SK-N-SH (cell line): ENCODE results near the gene MKRN2.

ENCODE experiments used
- CHD2 ChIP-seq: fragments of 150-350 bp; IDR thresholded peaks from 2 replicates; pipeline ENCODE4 v1.6.1; 2018; ENCODE audit warnings: low read length; ENCODE audit not compliant: partially characterized antibody
- EZH2phosphoT487 ChIP-seq: fragments of 200-600 bp; sonication (generic); IDR thresholded peaks from 2 replicates; pipeline ENCODE4 v1.6.1; 2017; ENCODE audit warnings: low read depth, mixed run types, mild to moderate bottlenecking, antibody characterized with exemption, moderate library complexity, borderline replicate concordance
- GABPA ChIP-seq: IDR thresholded peaks from 2 replicates; pipeline ENCODE4 v1.4.0; 2012; ENCODE audit warnings: low read depth, mild to moderate bottlenecking
- JUND ChIP-seq: IDR thresholded peaks from 2 replicates; pipeline ENCODE4 v1.4.0; 2012
- POLR2AphosphoS5 ChIP-seq: IDR thresholded peaks from 2 replicates; pipeline ENCODE4 v1.6.1; 2012; ENCODE audit warnings: low read depth, low read length
- RCOR1 ChIP-seq: fragments of 150-350 bp; IDR thresholded peaks from 2 replicates; pipeline ENCODE4 v1.6.1; 2017; ENCODE audit warnings: antibody characterized with exemption, low read length
- SIN3A ChIP-seq: IDR thresholded peaks from 2 replicates; pipeline ENCODE4 v1.6.1; 2012; ENCODE audit warnings: low read depth, mild to moderate bottlenecking, low read length, moderate library complexity, borderline replicate concordance
- SMC3 ChIP-seq: IDR thresholded peaks from 2 replicates; pipeline ENCODE4 v1.6.1; 2012; ENCODE audit warnings: low read depth, low read length, improper control_type of control experiment
- TAF1 ChIP-seq: IDR thresholded peaks from 2 replicates; pipeline ENCODE4 v1.6.1; 2012; ENCODE audit warnings: low read depth, mild to moderate bottlenecking, low read length, moderate library complexity, borderline replicate concordance
- TF ChIP-seq, protein P1 (sequence below): fragments of 200-600 bp; sonication (generic); IDR thresholded peaks from 2 replicates; pipeline ENCODE4 v1.6.1; 2017; ENCODE audit warnings: antibody characterized with exemption, mild to moderate bottlenecking, moderate library complexity
- TF ChIP-seq, protein P2 (sequence below): IDR thresholded peaks from 2 replicates; pipeline ENCODE4 v1.4.0; 2012; ENCODE audit warnings: low read depth
- TF ChIP-seq, protein P3 (sequence below): IDR thresholded peaks from 2 replicates; pipeline ENCODE4 v1.4.0; 2012; ENCODE audit warnings: low read depth, borderline replicate concordance

DNA sequence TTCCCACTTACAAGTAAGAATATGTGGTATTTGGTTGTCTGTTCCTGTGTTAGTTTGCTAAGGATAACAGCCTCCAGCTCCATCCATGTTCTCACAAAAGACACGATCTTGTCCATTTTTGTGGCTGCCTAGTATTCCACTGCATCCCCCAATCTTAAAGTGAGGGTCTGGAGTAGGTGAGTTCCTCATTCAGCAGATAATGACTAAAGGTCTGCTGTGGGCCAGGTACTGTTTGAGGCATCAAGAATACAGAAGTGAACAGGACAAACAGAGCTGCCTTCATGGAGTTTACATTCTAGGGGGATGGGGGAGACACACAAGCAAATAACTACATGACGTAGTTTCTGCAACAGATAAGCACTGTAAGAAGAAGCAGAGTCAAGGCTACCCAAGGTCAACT lies 35.9 kb upstream of the MKRN2 start:
- TF ChIP-seq CHD2 (no peak), TAF1 (no peak), GABPA (no peak), SIN3A (no peak), SMC3 (no peak), POLR2AphosphoS5 (no peak), RCOR1 (no peak), EZH2phosphoT487 (no peak), JUND (no peak)
- TF ChIP-seq, protein P1, sequence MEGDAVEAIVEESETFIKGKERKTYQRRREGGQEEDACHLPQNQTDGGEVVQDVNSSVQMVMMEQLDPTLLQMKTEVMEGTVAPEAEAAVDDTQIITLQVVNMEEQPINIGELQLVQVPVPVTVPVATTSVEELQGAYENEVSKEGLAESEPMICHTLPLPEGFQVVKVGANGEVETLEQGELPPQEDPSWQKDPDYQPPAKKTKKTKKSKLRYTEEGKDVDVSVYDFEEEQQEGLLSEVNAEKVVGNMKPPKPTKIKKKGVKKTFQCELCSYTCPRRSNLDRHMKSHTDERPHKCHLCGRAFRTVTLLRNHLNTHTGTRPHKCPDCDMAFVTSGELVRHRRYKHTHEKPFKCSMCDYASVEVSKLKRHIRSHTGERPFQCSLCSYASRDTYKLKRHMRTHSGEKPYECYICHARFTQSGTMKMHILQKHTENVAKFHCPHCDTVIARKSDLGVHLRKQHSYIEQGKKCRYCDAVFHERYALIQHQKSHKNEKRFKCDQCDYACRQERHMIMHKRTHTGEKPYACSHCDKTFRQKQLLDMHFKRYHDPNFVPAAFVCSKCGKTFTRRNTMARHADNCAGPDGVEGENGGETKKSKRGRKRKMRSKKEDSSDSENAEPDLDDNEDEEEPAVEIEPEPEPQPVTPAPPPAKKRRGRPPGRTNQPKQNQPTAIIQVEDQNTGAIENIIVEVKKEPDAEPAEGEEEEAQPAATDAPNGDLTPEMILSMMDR: no peak
- TF ChIP-seq, protein P2, sequence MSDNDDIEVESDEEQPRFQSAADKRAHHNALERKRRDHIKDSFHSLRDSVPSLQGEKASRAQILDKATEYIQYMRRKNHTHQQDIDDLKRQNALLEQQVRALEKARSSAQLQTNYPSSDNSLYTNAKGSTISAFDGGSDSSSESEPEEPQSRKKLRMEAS: no peak
- TF ChIP-seq, protein P3, sequence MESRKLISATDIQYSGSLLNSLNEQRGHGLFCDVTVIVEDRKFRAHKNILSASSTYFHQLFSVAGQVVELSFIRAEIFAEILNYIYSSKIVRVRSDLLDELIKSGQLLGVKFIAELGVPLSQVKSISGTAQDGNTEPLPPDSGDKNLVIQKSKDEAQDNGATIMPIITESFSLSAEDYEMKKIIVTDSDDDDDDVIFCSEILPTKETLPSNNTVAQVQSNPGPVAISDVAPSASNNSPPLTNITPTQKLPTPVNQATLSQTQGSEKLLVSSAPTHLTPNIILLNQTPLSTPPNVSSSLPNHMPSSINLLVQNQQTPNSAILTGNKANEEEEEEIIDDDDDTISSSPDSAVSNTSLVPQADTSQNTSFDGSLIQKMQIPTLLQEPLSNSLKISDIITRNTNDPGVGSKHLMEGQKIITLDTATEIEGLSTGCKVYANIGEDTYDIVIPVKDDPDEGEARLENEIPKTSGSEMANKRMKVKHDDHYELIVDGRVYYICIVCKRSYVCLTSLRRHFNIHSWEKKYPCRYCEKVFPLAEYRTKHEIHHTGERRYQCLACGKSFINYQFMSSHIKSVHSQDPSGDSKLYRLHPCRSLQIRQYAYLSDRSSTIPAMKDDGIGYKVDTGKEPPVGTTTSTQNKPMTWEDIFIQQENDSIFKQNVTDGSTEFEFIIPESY: no peak
